Osteoblast (primary cell): ENCODE measurements around the gene HEPACAM2. TPM values are rescaled to one million over a fixed set of nuclear protein-coding genes. Genes with fewer than 3 reads are reported as not detected.
A peak's percentile ranks its signal among the peaks of the same experiment; 100 is the strongest.

ENCODE experiments used
- DNase-seq: peaks from one replicate; pipeline ENCODE4 v3.0.0; 2011; ENCODE audit warnings: low spot score, mixed read lengths; ENCODE audit not compliant: insufficient read length; ENCODE audit errors: missing footprints
- H2AFZ ChIP-seq: 2 replicates; pipeline ENCODE4 v1.6.0; 2011; ENCODE audit warnings: mild to moderate bottlenecking, low read length
- H3K27ac ChIP-seq: 2 replicates; pipeline ENCODE4 v1.5.1; 2011; ENCODE audit warnings: mild to moderate bottlenecking, low read depth, low read length, moderate library complexity
- H3K27me3 ChIP-seq: 2 replicates; pipeline ENCODE4 v1.6.0; 2012; ENCODE audit warnings: mild to moderate bottlenecking, control low read depth, inconsistent platforms, low read length, moderate library complexity; ENCODE audit not compliant: insufficient read depth
- H3K36me3 ChIP-seq: 2 replicates; pipeline ENCODE4 v1.5.1; 2011; ENCODE audit warnings: mild to moderate bottlenecking, low read length, control low read depth, moderate library complexity; ENCODE audit not compliant: insufficient read depth
- H3K4me1 ChIP-seq: 2 replicates; pipeline ENCODE4 v1.5.1; 2011; ENCODE audit warnings: mild to moderate bottlenecking, low read length, control low read depth, moderate library complexity; ENCODE audit not compliant: insufficient read depth
- H3K4me2 ChIP-seq: 2 replicates; pipeline ENCODE4 v1.6.0; 2011; ENCODE audit warnings: mild to moderate bottlenecking, low read length; ENCODE audit not compliant: insufficient read depth
- H3K4me3 ChIP-seq: fragments of 200-600 bp; sonication (generic); 3 replicates; pipeline ENCODE4 v1.5.1; 2012; ENCODE audit warnings: mild to moderate bottlenecking, low read length, inconsistent platforms; ENCODE audit not compliant: insufficient read depth
- H3K79me2 ChIP-seq: 2 replicates; pipeline ENCODE4 v1.6.0; 2012; ENCODE audit warnings: mild to moderate bottlenecking, low read length, control low read depth, inconsistent platforms; ENCODE audit not compliant: insufficient read depth
- H3K9me3 ChIP-seq: 2 replicates; pipeline ENCODE4 v1.5.1; 2011; ENCODE audit warnings: low read depth, low read length, control low read depth
- H4K20me1 ChIP-seq: 2 replicates; pipeline ENCODE4 v1.6.0; 2012; ENCODE audit warnings: mild to moderate bottlenecking, low read length, control low read depth; ENCODE audit not compliant: insufficient read depth
- CTCF ChIP-seq: IDR thresholded peaks from 2 replicates; pipeline ENCODE4 v1.5.1; 2011; ENCODE audit warnings: mild to moderate bottlenecking, low read depth, low read length, moderate library complexity; ENCODE audit errors: extremely low read depth
- total RNA-seq: library from RNA; depleted of rRNA; stranded (reverse); fragments of >200 nt; gene quantifications from 2 replicates; pipeline ENCODE4 v1.2.3, GENCODE V29; 2012

Gene HEPACAM2
- total RNA-seq, 1 donor: under 0.01 TPM

- Histone ChIP-seq H3K4me3 (no peak overlapping the region), H3K9me3 (no peaks in the 10 kb centered on the region), H3K36me3 (no peaks in the 10 kb centered on the region), H3K27ac (no peak overlapping the region), H3K4me2 (peak overlapping the region; percentile 13), H3K27me3 (peaks cover 25% of the 10 kb centered on the region), H2AFZ (peak overlapping the region; percentile 37), H4K20me1 (no peaks in the 10 kb centered on the region), H3K4me1 (peaks cover 3% of the 10 kb centered on the region), H3K79me2 (no peaks in the 10 kb centered on the region)
- no peak for TF ChIP-seq CTCF
- DNase-seq: peak; percentile 51
Measured at GRCh38 chr7:93194386-93194785, 31.9 kb downstream of the HEPACAM2 start.

GRCh38 chr7:93188870-93189634, 37.2 kb downstream of the HEPACAM2 start:
- Histone ChIP-seq H3K4me3 (no peak overlapping the region), H3K4me1 (peaks cover 8% of the 10 kb centered on the region), H2AFZ (no peak overlapping the region), H4K20me1 (no peaks in the 10 kb centered on the region), H3K79me2 (no peaks in the 10 kb centered on the region), H3K36me3 (no peaks in the 10 kb centered on the region), H3K27ac (no peak overlapping the region), H3K27me3 (peaks cover 25% of the 10 kb centered on the region), H3K9me3 (no peaks in the 10 kb centered on the region), H3K4me2 (no peak overlapping the region)
- no peak for DNase-seq
- no peak for TF ChIP-seq CTCF

- H3K36me3 ChIP-seq: no peaks in the 10 kb centered on the region
- no peak for DNase-seq
- H3K4me2 ChIP-seq: peak overlapping the region; percentile 24
- no peaks in the 10 kb centered on the region for H3K9me3 ChIP-seq
- no peak overlapping the region for H3K27ac ChIP-seq
- peaks cover 3% of the 10 kb centered on the region for H3K27me3 ChIP-seq
- H2AFZ ChIP-seq: no peak overlapping the region
- H3K79me2 ChIP-seq: no peaks in the 10 kb centered on the region
- no peaks in the 10 kb centered on the region for H4K20me1 ChIP-seq
- peaks cover 8% of the 10 kb centered on the region for H3K4me1 ChIP-seq
- H3K4me3 ChIP-seq: no peak overlapping the region
- no peak for TF ChIP-seq CTCF
Measured at GRCh38 chr7:93185303-93186027, 40.8 kb downstream of the HEPACAM2 start.

- H3K9me3 ChIP-seq: no peaks in the 10 kb centered on the region
- no peak overlapping the region for H2AFZ ChIP-seq
Measured at GRCh38 chr7:93179173-93179572, 47.1 kb downstream of the HEPACAM2 start.

More at GRCh38 chr7:93179173-93179572, 47.1 kb downstream of the HEPACAM2 start:
- H3K36me3 ChIP-seq: no peaks in the 10 kb centered on the region
- no peak overlapping the region for H3K4me3 ChIP-seq
- TF ChIP-seq CTCF: no peak
- no peak overlapping the region for H3K27ac ChIP-seq
- no peak overlapping the region for H3K4me2 ChIP-seq
- no peaks in the 10 kb centered on the region for H4K20me1 ChIP-seq
- no peaks in the 10 kb centered on the region for H3K4me1 ChIP-seq
- H3K79me2 ChIP-seq: no peaks in the 10 kb centered on the region
- DNase-seq: no peak
- H3K27me3 ChIP-seq: peaks cover 21% of the 10 kb centered on the region
